A673 (cell line): ENCODE measurements around the gene FGF11. TPM values are rescaled to one million over a fixed set of nuclear protein-coding genes. Genes with fewer than 3 reads are reported as not detected.

ENCODE experiments used
- BruUV-seq: library from RNA; stranded (reverse); fragments of 400-500 nt; replicated peaks from 2 replicates; lab custom pipeline; 2021; lab: Mats Ljungman, UMichigan
- CTCF ChIA-PET: fragments of 300-600 bp; sonication (Branson Sonifier 250); formaldehyde crosslinking; loops from one replicate; lab custom pipeline; 2022; ENCODE audit warnings: antibody characterized with exemption; lab: Charles Lee
- POLR2A ChIA-PET: fragments of 300-600 bp; sonication (Branson Sonifier 250); formaldehyde crosslinking; loops from one replicate; lab custom pipeline; 2022; ENCODE audit warnings: antibody characterized with exemption; ENCODE audit not compliant: low non-redundant PET; lab: Charles Lee
- DNase-seq: peaks from one replicate; pipeline ENCODE4 v3.0.0-alpha.2; 2015; ENCODE audit warnings: low spot score
- H3K27ac ChIP-seq: fragments of 200-600 bp; sonication (generic); 2 replicates; pipeline ENCODE4 v1.5.1; 2016; ENCODE audit warnings: mixed run types, low read depth, mild to moderate bottlenecking, mixed read lengths, antibody characterized with exemption, low read length; ENCODE audit not compliant: poor library complexity, severe bottlenecking
- H3K27me3 ChIP-seq: fragments of 200-600 bp; sonication (generic); replicated peaks from 2 replicates; pipeline ENCODE4 v1.6.1; 2017; ENCODE audit warnings: mixed run types, low read depth, mild to moderate bottlenecking, mixed read lengths, antibody characterized with exemption, low read length; ENCODE audit not compliant: insufficient read depth, poor library complexity
- H3K36me3 ChIP-seq: fragments of 200-600 bp; sonication (generic); 2 replicates; pipeline ENCODE4 v1.6.1; 2016; ENCODE audit warnings: mixed run types, mild to moderate bottlenecking, mixed read lengths, antibody characterized with exemption, low read length; ENCODE audit not compliant: insufficient read depth, poor library complexity, severe bottlenecking
- H3K4me1 ChIP-seq: fragments of 200-600 bp; sonication (generic); 2 replicates; pipeline ENCODE4 v1.6.1; 2017; ENCODE audit warnings: mixed run types, mild to moderate bottlenecking, mixed read lengths, antibody characterized with exemption, low read length; ENCODE audit not compliant: insufficient read depth, poor library complexity, severe bottlenecking
- H3K4me3 ChIP-seq: fragments of 200-600 bp; sonication (generic); 2 replicates; pipeline ENCODE4 v1.5.1; 2016; ENCODE audit warnings: low read depth, mixed run types, mild to moderate bottlenecking, mixed read lengths, low read length; ENCODE audit not compliant: poor library complexity, severe bottlenecking
- H3K9me3 ChIP-seq: fragments of 200-600 bp; sonication (generic); 2 replicates; pipeline ENCODE4 v1.6.1; 2016; ENCODE audit warnings: mixed run types, low read depth, mild to moderate bottlenecking, mixed read lengths, antibody characterized with exemption, low read length; ENCODE audit not compliant: poor library complexity, severe bottlenecking
- CTCF ChIP-seq: fragments of 300-800, 200-600 bp; sonication (generic); conservative IDR thresholded peaks from 2 replicates; pipeline ENCODE4 v1.5.1; 2017; ENCODE audit warnings: low read depth, mild to moderate bottlenecking, antibody characterized with exemption, low read length, moderate library complexity, mixed read lengths
- EZH2 ChIP-seq: fragments of 200-600 bp; sonication (generic); IDR thresholded peaks from 2 replicates; pipeline ENCODE4 v1.6.1; 2017; ENCODE audit warnings: borderline replicate concordance, low read depth, mild to moderate bottlenecking, mixed read lengths, antibody characterized with exemption, low read length; ENCODE audit not compliant: poor library complexity, severe bottlenecking
- intact Hi-C: fragments of 100-400 bp; cut with micrococcal nuclease; formaldehyde crosslinking; loops from one replicate; pipeline ENCODE4 v1.10.0; 2022; ENCODE audit not compliant: unreplicated experiment
- total RNA-seq: library from RNA; stranded (reverse); gene quantifications from 2 replicates; pipeline ENCODE4 v1.2.3, GENCODE V29; 2021

Gene FGF11
- total RNA-seq, 1 experiment from 2014 or later = 18.2 TPM

DNA sequence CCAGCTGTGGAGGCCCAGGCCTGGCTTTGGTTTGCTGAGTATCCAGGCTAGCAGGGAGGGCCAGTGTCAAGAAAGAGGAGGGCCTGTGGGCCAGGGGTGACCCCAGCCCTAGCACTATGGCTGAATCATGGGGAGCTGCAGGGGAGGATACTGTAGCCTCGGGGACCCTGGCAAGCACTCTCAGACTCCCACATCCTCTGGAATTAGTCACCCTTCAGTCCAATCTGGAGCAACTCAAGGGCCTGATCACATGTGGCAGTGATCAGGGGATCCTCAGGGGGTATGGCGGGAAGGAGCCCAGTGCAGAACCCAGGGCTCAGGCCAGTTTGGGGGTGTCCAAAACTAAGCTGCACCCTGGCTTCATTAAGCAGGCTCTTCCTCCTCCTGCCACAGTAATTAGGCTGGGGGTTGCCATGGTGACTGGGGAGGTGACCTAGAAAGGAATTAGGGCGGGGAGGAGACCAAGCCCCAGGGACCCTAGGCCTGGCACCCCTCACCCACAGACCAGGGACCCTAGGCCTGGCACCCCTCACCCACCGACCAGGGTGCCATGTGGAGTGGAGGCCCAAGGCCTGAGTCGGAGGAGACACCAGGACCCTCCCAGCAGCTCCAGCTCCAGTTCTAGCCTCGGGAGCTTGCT, 25.8 kb upstream of the FGF11 start:
- Histone ChIP-seq H3K27ac (no peak overlapping the region), H3K9me3 (no peaks in the 10 kb centered on the region), H3K4me3 (no peak overlapping the region), H3K36me3 (peaks cover 17% of the 10 kb centered on the region), H3K27me3 (no peaks in the 10 kb centered on the region), H3K4me1 (no peaks in the 10 kb centered on the region)
- ChIA-PET CTCF (no interaction called here), POLR2A (no interaction called here)
- intact Hi-C loops = no loop called here
- BruUV-seq = no TSS peak
- no peak for DNase-seq
- TF ChIP-seq CTCF (no peak), EZH2 (no peak)

- intact Hi-C loops = no loop called here
- TF ChIP-seq EZH2 (no peak), CTCF (no peak)
- POLR2A ChIA-PET = no interaction called here
- Histone ChIP-seq H3K4me1 (no peaks in the 10 kb centered on the region), H3K36me3 (peaks cover 11% of the 10 kb centered on the region), H3K27me3 (no peaks in the 10 kb centered on the region), H3K4me3 (no peak overlapping the region), H3K9me3 (no peaks in the 10 kb centered on the region), H3K27ac (no peak overlapping the region)
- no peak for DNase-seq
- CTCF ChIA-PET = interaction anchor here (0.5 kb wide), 1 partner anchor 146 kb away, joined by 3 read pairs; no protein-coding TSS in a partner anchor
- BruUV-seq = no TSS peak
These were observed 24.5 kb upstream of the FGF11 start for GRCh38 chr17:7414837-7415236.

DNA sequence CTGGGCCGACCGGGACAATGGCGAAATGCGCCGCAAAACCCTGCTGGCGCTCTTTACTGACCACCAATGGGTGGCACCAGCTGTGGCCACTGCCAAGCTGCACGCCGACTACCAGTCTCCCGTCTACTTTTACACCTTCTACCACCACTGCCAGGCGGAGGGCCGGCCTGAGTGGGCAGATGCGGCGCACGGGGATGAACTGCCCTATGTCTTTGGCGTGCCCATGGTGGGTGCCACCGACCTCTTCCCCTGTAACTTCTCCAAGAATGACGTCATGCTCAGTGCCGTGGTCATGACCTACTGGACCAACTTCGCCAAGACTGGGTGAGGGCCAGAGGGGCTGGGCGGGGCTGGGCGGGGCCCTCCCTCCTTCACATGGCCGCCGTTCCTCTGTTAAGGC, 23.5 kb upstream of the FGF11 start:
- TF ChIP-seq EZH2 = no peak
- TF ChIP-seq CTCF = no peak
- DNase-seq = no peak
- Histone ChIP-seq H3K36me3 (peaks cover 9% of the 10 kb centered on the region), H3K27ac (no peak overlapping the region), H3K27me3 (no peaks in the 10 kb centered on the region), H3K4me3 (no peak overlapping the region), H3K4me1 (no peaks in the 10 kb centered on the region), H3K9me3 (no peaks in the 10 kb centered on the region)
- POLR2A ChIA-PET = no interaction called here
- CTCF ChIA-PET = no interaction called here
- no TSS peak for BruUV-seq
- intact Hi-C loops = no loop called here
